Epithelial cell of prostate (primary cell): ENCODE data around the gene VPS35L.

Source experiments
- DNase-seq: peaks from one replicate; pipeline ENCODE4 v3.0.0-alpha.2; 2011; ENCODE audit warnings: low read depth, low spot score
- H3K27ac ChIP-seq: fragments of 450-650 bp; 2 replicates; pipeline ENCODE4 v1.5.1; 2017; ENCODE audit warnings: mild to moderate bottlenecking

VPS35L gene

GRCh38 chr16:19737306-19738038, 182.0 kb downstream of the VPS35L start:
- no peak overlapping the region for H3K27ac ChIP-seq
- no peak for DNase-seq

- H3K27ac ChIP-seq = no peak overlapping the region
- no peak for DNase-seq
These were observed 185.9 kb downstream of the VPS35L start for GRCh38 chr16:19741354-19741753.

DNA sequence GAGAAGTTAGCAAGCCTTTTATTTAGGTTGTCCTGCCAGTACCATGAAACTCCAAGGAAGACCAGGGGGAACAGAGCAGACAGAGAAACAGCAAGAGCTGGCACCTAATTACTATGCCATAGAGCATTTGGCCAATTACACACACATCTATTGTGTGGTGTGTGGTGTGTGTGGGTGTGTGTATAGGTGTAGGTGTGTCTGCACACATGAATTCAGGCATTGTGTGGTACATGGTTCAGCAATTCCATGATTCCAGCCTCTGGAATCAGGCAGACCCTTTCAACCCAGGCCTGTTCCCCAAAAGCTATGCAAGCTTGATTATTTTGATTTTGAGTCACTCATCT, 188.3 kb downstream of the VPS35L start:
- H3K27ac ChIP-seq = no peak overlapping the region
- no peak for DNase-seq

DNA sequence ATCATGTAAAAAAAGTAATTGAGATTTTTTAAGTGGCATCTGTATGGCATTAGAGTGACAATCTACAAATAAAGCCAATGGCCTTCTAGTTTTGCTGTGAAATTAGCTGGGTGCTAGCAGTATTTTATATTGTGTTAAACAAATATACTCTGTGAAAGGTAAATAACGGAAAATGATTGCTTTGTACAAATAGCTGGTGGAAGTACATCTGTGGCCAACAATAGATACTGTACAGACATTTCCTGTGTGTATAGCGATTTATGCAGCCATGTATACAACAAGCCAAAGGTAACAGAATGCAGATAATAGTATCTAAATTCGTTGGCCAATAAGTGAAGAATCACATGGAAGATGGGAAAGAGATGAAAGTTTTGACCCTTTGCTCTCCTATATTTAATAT, 189.2 kb downstream of the VPS35L start:
- no peak overlapping the region for H3K27ac ChIP-seq
- DNase-seq = no peak

DNA sequence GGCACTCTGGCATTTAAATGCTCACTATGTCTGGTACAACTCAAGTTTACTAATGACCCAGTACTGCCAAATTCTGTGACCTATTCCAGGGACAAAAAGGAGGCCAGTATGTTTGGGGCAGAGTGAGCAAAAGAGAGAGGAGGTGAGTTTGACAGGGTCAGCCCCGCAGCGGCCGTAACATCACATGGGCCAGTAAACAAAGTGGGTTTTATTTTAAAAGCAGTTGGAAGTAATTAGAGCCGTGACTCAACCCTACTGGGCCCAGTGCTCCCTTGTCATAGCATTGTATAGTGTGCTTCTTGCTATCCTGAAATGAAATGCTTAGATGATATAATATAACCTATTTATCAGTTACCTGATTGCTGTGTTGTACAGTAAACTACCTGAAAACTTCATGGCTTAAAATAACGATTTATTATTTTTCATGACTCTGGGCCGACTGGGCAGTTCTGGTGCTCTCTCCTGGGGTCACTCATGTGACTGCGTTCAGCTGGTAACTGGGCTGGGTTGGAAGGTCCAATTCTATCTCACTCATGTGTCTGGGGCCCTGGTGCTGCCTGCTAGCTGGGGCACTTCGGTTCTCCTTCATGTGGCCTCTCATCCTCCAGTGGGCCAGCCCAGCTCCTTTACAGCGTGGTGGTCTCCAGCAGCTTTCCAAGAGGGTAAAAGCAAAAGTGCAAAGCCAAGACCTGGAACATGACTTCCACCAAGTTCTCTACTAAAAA, 189.9 kb downstream of the VPS35L start:
- H3K27ac ChIP-seq = no peak overlapping the region
- no peak for DNase-seq

DNA sequence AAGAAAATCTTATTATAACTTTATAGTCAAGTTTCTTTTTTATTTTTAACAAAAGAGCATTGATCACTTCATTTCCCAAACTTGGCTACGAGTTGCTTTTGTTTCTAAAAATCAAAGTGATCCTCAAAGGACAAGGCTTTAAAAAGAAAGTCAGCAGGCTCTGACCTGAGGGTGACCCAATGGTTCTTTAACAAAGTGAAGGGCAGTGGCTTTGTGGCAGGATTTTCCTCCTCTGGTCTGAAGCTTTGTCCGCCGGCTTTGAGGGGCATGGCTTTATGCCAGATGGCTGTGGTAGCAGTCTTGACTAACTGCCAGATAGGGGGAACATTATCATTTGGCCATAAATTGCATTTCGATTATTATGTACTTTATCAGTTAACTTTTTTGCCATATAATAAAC, 191.1 kb downstream of the VPS35L start:
- DNase-seq = no peak
- no peak overlapping the region for H3K27ac ChIP-seq

DNA sequence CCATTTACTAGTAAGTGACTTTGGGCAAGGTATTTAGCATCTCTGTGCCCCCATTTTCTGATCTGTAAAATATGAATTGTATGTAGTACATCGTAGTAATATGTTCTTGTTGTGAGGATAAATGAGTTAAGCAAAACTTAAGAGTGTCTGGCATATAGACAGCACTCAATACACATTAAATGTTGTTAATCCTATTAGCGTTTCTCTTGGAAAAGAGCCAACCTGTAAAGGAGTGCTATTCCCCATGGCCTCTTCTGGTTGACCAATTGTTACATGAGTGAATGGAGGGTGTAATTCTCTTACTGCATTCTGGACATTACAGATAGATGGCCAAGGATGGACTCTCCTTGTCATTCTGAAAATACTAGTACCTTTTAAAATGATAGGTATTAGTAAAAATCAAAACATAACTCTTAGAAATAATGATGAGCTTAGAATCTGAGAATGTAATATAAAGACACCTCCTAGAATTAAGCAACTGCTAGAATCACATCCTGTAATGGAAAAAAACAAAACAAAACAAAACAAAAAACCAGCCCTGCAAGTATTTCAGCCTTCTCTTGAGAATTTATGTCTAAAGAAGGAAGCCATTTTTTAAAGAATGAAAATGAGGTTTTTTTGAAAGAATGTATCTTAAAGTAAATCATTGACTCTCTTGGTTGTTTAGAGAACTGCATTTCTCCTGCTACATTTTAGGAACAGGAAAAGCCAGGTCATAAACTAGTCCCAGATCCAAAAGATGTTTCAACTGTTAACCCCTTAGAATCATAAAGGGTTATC, 193.1 kb downstream of the VPS35L start:
- DNase-seq = no peak

DNA sequence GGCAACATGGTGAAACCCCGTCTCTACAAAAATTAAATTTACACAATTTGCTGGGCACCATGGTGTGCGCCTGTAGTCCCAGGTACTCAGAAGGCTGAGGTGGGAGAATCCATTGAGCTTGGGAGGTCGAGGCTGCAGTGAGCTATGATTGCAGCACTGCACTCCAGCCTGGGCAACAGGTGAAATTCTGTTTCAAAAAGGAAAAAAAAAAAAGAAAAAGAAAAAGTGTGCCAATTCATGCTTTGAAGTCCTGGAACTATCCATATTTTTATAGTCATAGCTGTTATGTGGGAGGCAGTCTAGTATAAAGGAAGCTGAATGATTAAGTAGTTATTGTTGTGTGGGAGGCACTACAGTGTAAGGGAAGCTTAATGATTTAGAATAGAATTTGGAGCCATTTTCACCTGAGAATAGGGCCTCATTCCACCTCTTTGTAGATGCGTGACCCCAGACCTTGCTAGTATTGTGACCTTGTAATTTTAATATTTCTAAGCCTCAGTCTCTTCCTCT, 194.1 kb downstream of the VPS35L start:
- no peak for DNase-seq
- H3K27ac ChIP-seq = no peak overlapping the region

More for the DNA sequence above, 193.1 kb downstream of the VPS35L start:
- peak overlapping the region; percentile 22 for H3K27ac ChIP-seq
